K562 (cell line): ENCODE measurements around the gene UBFD1. TPM values are rescaled to one million over a fixed set of nuclear protein-coding genes. Genes with fewer than 3 reads are reported as not detected.

ENCODE experiments used
- ARID3A ChIP-seq: IDR thresholded peaks from 2 replicates; pipeline ENCODE4 v1.6.1; 2012; ENCODE audit warnings: low read depth, low read length, improper control_type of control experiment, borderline replicate concordance
- EGR1 ChIP-seq: fragments of 450-650 bp; conservative IDR thresholded peaks from 2 replicates; pipeline ENCODE4 v1.6.1; 2017; ENCODE audit warnings: mild to moderate bottlenecking
- FOXP1 ChIP-seq: sonication (generic); formaldehyde crosslinking; IDR thresholded peaks from 2 replicates; pipeline ENCODE4 v1.8.0; 2022; ENCODE audit warnings: mild to moderate bottlenecking, missing genetic modification reagents
- GTF2F1 ChIP-seq: IDR thresholded peaks from 2 replicates; pipeline ENCODE4 v1.6.1; 2011; ENCODE audit warnings: low read depth, low read length, improper control_type of control experiment
- HDAC8 ChIP-seq: fragments of 450-650 bp; IDR thresholded peaks from 2 replicates; pipeline ENCODE4 v1.6.1; 2016; ENCODE audit warnings: mild to moderate bottlenecking, missing genetic modification characterization, moderate library complexity, missing compliant biosample characterization
- IFI16 ChIP-seq: fragments of 250-450 bp; sonication (Bioruptor Pico); IDR thresholded peaks from 2 replicates; pipeline ENCODE4 v2.1.2; 2022; ENCODE audit warnings: mild to moderate bottlenecking, inconsistent platforms
- MAX ChIP-seq: sonication (generic); formaldehyde crosslinking; IDR thresholded peaks from 2 replicates; pipeline ENCODE4 v1.9.0; 2022; ENCODE audit warnings: mild to moderate bottlenecking, missing genetic modification reagents
- NR2C1 ChIP-seq, 2 experiments: fragments of 450-650 bp; IDR thresholded peaks; 2 replicates each; pipeline ENCODE4 v1.6.1; 2017; ENCODE audit warnings: mild to moderate bottlenecking in 2 of 2, antibody characterized with exemption in 1 of 2, inconsistent platforms in 1 of 2, missing compliant biosample characterization in 1 of 2, missing genetic modification characterization in 1 of 2
- PHB ChIP-seq: fragments of 250-450 bp; sonication (Bioruptor Pico); IDR thresholded peaks from 2 replicates; pipeline ENCODE4 v1.5.0; 2021
- PREB ChIP-seq: sonication (generic); formaldehyde crosslinking; IDR thresholded peaks from 2 replicates; pipeline ENCODE4 v1.8.1; 2023; ENCODE audit warnings: mild to moderate bottlenecking, missing genetic modification reagents
- PRMT5 ChIP-seq: sonication (generic); formaldehyde crosslinking; IDR thresholded peaks from 2 replicates; pipeline ENCODE4 v1.5.0; 2020; ENCODE audit warnings: missing genetic modification reagents
- RAD51 ChIP-seq: fragments of 450-650 bp; IDR thresholded peaks from 2 replicates; pipeline ENCODE4 v1.7.1; 2016; ENCODE audit warnings: low read depth, mild to moderate bottlenecking, borderline replicate concordance
- SMARCE1 ChIP-seq: fragments of 450-650 bp; IDR thresholded peaks from 2 replicates; pipeline ENCODE4 v1.7.1; 2016; ENCODE audit warnings: mild to moderate bottlenecking
- SREBF1 ChIP-seq: fragments of 150-350 bp; IDR thresholded peaks from 2 replicates; pipeline ENCODE4 v1.6.1; 2014; ENCODE audit warnings: antibody characterized with exemption, low read depth, low read length, borderline replicate concordance
- TARDBP ChIP-seq: fragments of 450-650 bp; IDR thresholded peaks from 2 replicates; pipeline ENCODE4 v1.6.1; 2016
- TCF3 ChIP-seq: sonication (generic); formaldehyde crosslinking; IDR thresholded peaks from 2 replicates; pipeline ENCODE4 v1.4.0; 2020; ENCODE audit warnings: mild to moderate bottlenecking, missing genetic modification reagents
- YY1 ChIP-seq, 3 experiments: IDR thresholded peaks; 2 replicates each; pipeline ENCODE4 v1.6.1; 2011; ENCODE audit warnings: low read length in 2 of 3, mild to moderate bottlenecking in 2 of 3, moderate library complexity in 2 of 3, borderline replicate concordance in 1 of 3, control low read depth in 1 of 3, low read depth in 1 of 3; ENCODE audit not compliant: insufficient read depth in 3 of 3, insufficient replicate concordance in 2 of 3, control insufficient read depth in 1 of 3, insufficient read length in 1 of 3; ENCODE audit errors: extremely low read depth in 1 of 3
- ZC3H4 ChIP-seq: sonication (generic); formaldehyde crosslinking; IDR thresholded peaks from 2 replicates; pipeline ENCODE4 v1.9.0; 2021; ENCODE audit warnings: missing genetic modification reagents, borderline replicate concordance
- ZNF507 ChIP-seq: conservative IDR thresholded peaks from 2 replicates; pipeline ENCODE4 v1.6.1; 2017; ENCODE audit warnings: missing genetic modification characterization, missing compliant biosample characterization
- ZNF644 ChIP-seq: fragments of 200-800 bp; sonication (Bioruptor generic); IDR thresholded peaks from 2 replicates; pipeline ENCODE4 v1.6.1; 2016; ENCODE audit warnings: low read depth, missing genetic modification characterization, missing compliant biosample characterization
- polyA plus RNA-seq, 8 experiments: library from polyadenylated mRNA; depleted of rRNA in 4 of 8; stranded (reverse) in 5 of 8; unstranded in 3 of 8; fragments of >200 nt; fragmentation: Nextera tagmentation in 2 of 8; fragmentation: Illumina TruSeq in 1 of 8; extraction: Ambion mirVana in 2 of 8; extraction: Trizol in 1 of 8; gene quantifications; 2 replicates each; pipeline versions ENCODE4 v1.2.1 to v1.2.3, GENCODE V29; 2011 to 2014; ENCODE audit warnings: inconsistent platforms in 1 of 8, missing spikeins in 1 of 8
- total RNA-seq, 7 experiments: library from RNA; depleted of rRNA in 6 of 7; stranded (reverse); fragments of >200 nt in 6 of 7; fragmentation: Illumina TruSeq in 2 of 7; extraction: Trizol in 2 of 7; gene quantifications; 2 replicates each; pipeline versions ENCODE4 v1.2.1 to v1.2.3, GENCODE V29; 2011 to 2021; ENCODE audit warnings: low replicate concordance in 1 of 7
- TF ChIP-seq, protein P1 (sequence below), 2 experiments: fragments of 450-650 bp; IDR thresholded peaks; 2 replicates each; pipeline ENCODE4 v1.6.1; 2016

The UBFD1 gene
- total and polyA plus RNA-seq, 9 of the 15 experiments (the other 6 are each of a cell fraction or from before 2014, with no cell fraction given), result 10.7 to 66.2 (median 34.0) TPM

DNA sequence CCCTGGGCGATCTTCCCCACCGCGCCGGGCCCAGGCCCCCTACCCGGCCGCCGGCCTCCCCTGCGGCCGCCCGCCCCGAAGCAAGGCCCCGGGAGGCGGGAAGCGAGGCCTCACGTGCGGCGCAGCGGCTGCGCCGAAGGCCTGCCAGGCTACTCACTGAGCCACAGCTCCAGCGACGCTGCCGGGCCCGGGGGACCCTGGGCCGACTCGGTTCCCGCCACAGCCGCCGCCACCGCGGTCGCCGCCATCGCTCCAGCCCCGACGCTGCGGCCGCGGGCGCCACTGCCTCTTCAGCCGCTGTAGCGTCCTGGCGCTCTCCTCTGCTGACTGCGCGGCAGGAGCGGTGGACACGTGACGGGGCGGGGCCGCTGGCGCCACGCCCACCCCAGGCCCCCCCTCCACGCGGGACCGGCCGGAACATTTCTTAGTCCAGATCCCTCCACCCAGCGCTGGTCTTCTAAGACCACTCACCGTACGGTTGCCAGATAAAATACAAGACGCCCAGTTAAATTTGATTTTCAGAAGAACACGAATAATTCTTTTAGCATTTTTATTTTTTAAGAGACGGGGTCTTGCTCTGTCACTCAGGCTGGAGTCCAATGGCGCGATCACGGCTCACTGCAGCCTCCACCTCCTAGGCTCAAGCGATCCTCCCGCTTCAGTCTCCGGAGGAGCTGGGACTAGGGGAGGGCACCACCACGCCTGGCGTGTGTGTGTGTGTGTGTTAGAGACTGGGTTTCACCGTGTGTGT is 47.2 kb upstream of the UBFD1 start, which contains the start of gene GGA2 (continued):
- TF ChIP-seq PREB (no peak), TARDBP (0 out of 2 replicates have a peak, but pooled peaks have one; percentile 25), SREBF1 (0 out of 2 replicates have a peak, but pooled peaks have one; percentile 57), HDAC8 (tag) (0 out of 2 replicates have a peak, but pooled peaks have one; percentile 68), TCF3 (CRISPR knock-in tag) (peak; percentile 14; the same call in 1 of the 2 replicates), ZNF507 (no peak), YY1 (IDR thresholded peaks at IDR 0.05; ENCODE audit: borderline replicate concordance in 1 of 3, control insufficient read depth in 1 of 3, extremely low read depth in 1 of 3, insufficient read depth in 3 of 3, insufficient read length in 1 of 3, insufficient replicate concordance in 2 of 3, low read depth in 1 of 3, low read length in 2 of 3) (peak; percentile 28 to 79 (median 78)), IFI16 (CRISPR knock-in tag) (no peak), SMARCE1 (no peak), EGR1 (no peak), ZNF644 (0 out of 2 replicates have a peak, but pooled peaks have one; percentile 42), RAD51 (peak; percentile 89), ARID3A (no peak), GTF2F1 (0 out of 2 replicates have a peak, but pooled peaks have one; percentile 16), FOXP1 (CRISPR knock-in tag) (peak; percentile 73; the same call in 1 of the 2 replicates), ZC3H4 (CRISPR knock-in tag) (no peak), PRMT5 (CRISPR knock-in tag) (no peak), MAX (CRISPR knock-in tag) (peak; percentile 86), PHB (CRISPR knock-in tag) (no peak), NR2C1 (IDR thresholded peaks at IDR 0.05) (no peak), NR2C1 (tag; IDR thresholded peaks at IDR 0.05) (no peak)
- TF ChIP-seq, protein P1, sequence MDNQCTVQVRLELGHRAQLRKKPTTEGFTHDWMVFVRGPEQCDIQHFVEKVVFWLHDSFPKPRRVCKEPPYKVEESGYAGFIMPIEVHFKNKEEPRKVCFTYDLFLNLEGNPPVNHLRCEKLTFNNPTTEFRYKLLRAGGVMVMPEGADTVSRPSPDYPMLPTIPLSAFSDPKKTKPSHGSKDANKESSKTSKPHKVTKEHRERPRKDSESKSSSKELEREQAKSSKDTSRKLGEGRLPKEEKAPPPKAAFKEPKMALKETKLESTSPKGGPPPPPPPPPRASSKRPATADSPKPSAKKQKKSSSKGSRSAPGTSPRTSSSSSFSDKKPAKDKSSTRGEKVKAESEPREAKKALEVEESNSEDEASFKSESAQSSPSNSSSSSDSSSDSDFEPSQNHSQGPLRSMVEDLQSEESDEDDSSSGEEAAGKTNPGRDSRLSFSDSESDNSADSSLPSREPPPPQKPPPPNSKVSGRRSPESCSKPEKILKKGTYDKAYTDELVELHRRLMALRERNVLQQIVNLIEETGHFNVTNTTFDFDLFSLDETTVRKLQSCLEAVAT (IDR thresholded peaks at IDR 0.05), result no peak
